GM12878 (cell line): ENCODE measurements around the gene GMDS. TPM values are rescaled to one million over a fixed set of nuclear protein-coding genes. Genes with fewer than 3 reads are reported as not detected.

ENCODE experiments used
- ATF2 ChIP-seq: IDR thresholded peaks from 2 replicates; pipeline ENCODE4 v1.6.1; 2012; ENCODE audit warnings: low read length, inconsistent platforms
- ATF7 ChIP-seq: fragments of 450-650 bp; IDR thresholded peaks from 2 replicates; pipeline ENCODE4 v1.6.1; 2016; ENCODE audit warnings: low read depth, mild to moderate bottlenecking
- BCL11A ChIP-seq: IDR thresholded peaks from 2 replicates; pipeline ENCODE4 v1.6.1; 2011; ENCODE audit warnings: low read depth, low read length
- CBFB ChIP-seq: IDR thresholded peaks from 2 replicates; pipeline ENCODE4 v1.6.1; 2016; ENCODE audit warnings: antibody characterized with exemption, low read depth
- CHD4 ChIP-seq: fragments of 200-600 bp; sonication (generic); IDR thresholded peaks from 2 replicates; pipeline ENCODE4 v1.6.1; 2016; ENCODE audit warnings: mild to moderate bottlenecking
- CREM ChIP-seq: IDR thresholded peaks from 2 replicates; pipeline ENCODE4 v1.6.1; 2014; ENCODE audit warnings: antibody characterized with exemption, low read depth
- CTCF ChIP-seq, 3 experiments: IDR thresholded peaks in 2 of 3; conservative IDR thresholded peaks in 1 of 3; 2 replicates each; pipeline ENCODE4 v1.5.1; 2011; ENCODE audit warnings: low read depth in 3 of 3, low read length in 3 of 3, mild to moderate bottlenecking in 3 of 3, control low read depth in 2 of 3, moderate library complexity in 2 of 3, inconsistent platforms in 1 of 3, mixed read lengths in 1 of 3; ENCODE audit not compliant: control insufficient read depth in 2 of 3, insufficient read depth in 1 of 3; ENCODE audit errors: extremely low read depth in 1 of 3
- NFIC ChIP-seq: IDR thresholded peaks from 2 replicates; pipeline ENCODE4 v1.6.1; 2012; ENCODE audit warnings: low read depth, mild to moderate bottlenecking, inconsistent platforms, low read length, moderate library complexity
- NR2C1 ChIP-seq: fragments of 450-650 bp; IDR thresholded peaks from 2 replicates; pipeline ENCODE4 v1.6.1; 2017; ENCODE audit warnings: antibody characterized with exemption, mild to moderate bottlenecking, moderate library complexity
- NR2C2 ChIP-seq: IDR thresholded peaks from 2 replicates; pipeline ENCODE4 v1.6.1; 2011; ENCODE audit warnings: borderline replicate concordance, low read depth; ENCODE audit not compliant: control insufficient read depth, insufficient read length
- RAD21 ChIP-seq: IDR thresholded peaks from 2 replicates; pipeline ENCODE4 v1.6.1; 2011; ENCODE audit warnings: mild to moderate bottlenecking, low read depth, low read length, moderate library complexity; ENCODE audit not compliant: insufficient read depth
- RBBP5 ChIP-seq: fragments of 200-600 bp; sonication (generic); conservative IDR thresholded peaks from 2 replicates; pipeline ENCODE4 v1.6.1; 2016
- RELB ChIP-seq: fragments of 450-650 bp; IDR thresholded peaks from 2 replicates; pipeline ENCODE4 v1.6.1; 2017; ENCODE audit warnings: low read depth, mild to moderate bottlenecking, moderate library complexity
- SIX5 ChIP-seq: IDR thresholded peaks from 2 replicates; pipeline ENCODE4 v1.6.1; 2011; ENCODE audit warnings: mild to moderate bottlenecking, low read depth, low read length, moderate library complexity; ENCODE audit not compliant: severe bottlenecking
- SMARCA5 ChIP-seq: fragments of 450-650 bp; IDR thresholded peaks from 2 replicates; pipeline ENCODE4 v1.6.1; 2017; ENCODE audit warnings: mild to moderate bottlenecking
- SMC3 ChIP-seq: IDR thresholded peaks from 2 replicates; pipeline ENCODE4 v1.6.1; 2011; ENCODE audit warnings: low read length, improper control_type of control experiment, borderline replicate concordance
- SREBF2 ChIP-seq: IDR thresholded peaks from 2 replicates; pipeline ENCODE4 v1.6.1; 2012; ENCODE audit warnings: mild to moderate bottlenecking, low read length
- SUZ12 ChIP-seq: fragments of 200-600 bp; sonication (generic); IDR thresholded peaks from one replicate; pipeline ENCODE4 v1.6.1; 2018; ENCODE audit warnings: antibody characterized with exemption, mild to moderate bottlenecking; ENCODE audit not compliant: unreplicated experiment
- TCF12 ChIP-seq: IDR thresholded peaks from 2 replicates; pipeline ENCODE4 v1.6.1; 2011; ENCODE audit warnings: low read depth, mild to moderate bottlenecking, low read length
- TCF3 ChIP-seq: IDR thresholded peaks from 2 replicates; pipeline ENCODE4 v1.6.1; 2012; ENCODE audit warnings: low read depth, mild to moderate bottlenecking, low read length, borderline replicate concordance; ENCODE audit not compliant: insufficient read depth
- WRNIP1 ChIP-seq: IDR thresholded peaks from 2 replicates; pipeline ENCODE4 v1.6.1; 2011; ENCODE audit warnings: low read depth, low read length, improper control_type of control experiment, borderline replicate concordance
- ZNF217 ChIP-seq: fragments of 450-650 bp; IDR thresholded peaks from 2 replicates; pipeline ENCODE4 v1.6.1; 2017; ENCODE audit warnings: antibody characterized with exemption, mild to moderate bottlenecking
- ZNF622 ChIP-seq: fragments of 450-650 bp; IDR thresholded peaks from 2 replicates; pipeline ENCODE4 v1.6.1; 2017; ENCODE audit warnings: mild to moderate bottlenecking, inconsistent platforms
- ZNF687 ChIP-seq: fragments of 450-650 bp; IDR thresholded peaks from 2 replicates; pipeline ENCODE4 v1.6.1; 2017; ENCODE audit warnings: mild to moderate bottlenecking, moderate library complexity
- polyA plus RNA-seq, 11 experiments: library from polyadenylated mRNA; depleted of rRNA in 4 of 11; unstranded in 6 of 11; stranded (reverse) in 5 of 11; fragments of >200 nt; fragmentation: Nextera tagmentation in 4 of 11; fragmentation: Illumina TruSeq in 1 of 11; extraction: Ambion mirVana in 4 of 11; extraction: Trizol in 1 of 11; gene quantifications; 1 replicate in 1 of 11; 2 replicates in 10 of 11; pipeline versions ENCODE4 v1.2.1 to v1.2.3, GENCODE V29; 2011 to 2016; ENCODE audit warnings: inconsistent platforms in 2 of 11, missing spikeins in 2 of 11, low read depth in 1 of 11
- total RNA-seq, 4 experiments: library from RNA; depleted of rRNA in 3 of 4; stranded (reverse); fragments of >200 nt in 3 of 4; fragmentation: Illumina TruSeq in 1 of 4; extraction: Trizol in 1 of 4; gene quantifications; 2 replicates each; pipeline versions ENCODE4 v1.2.1 to v1.2.3, GENCODE V29; 2013 to 2021

The GMDS gene
- total and polyA plus RNA-seq, 10 of the 15 experiments (the other 5 are each of a cell fraction or from before 2014, with no cell fraction given): 0.61 to 53.8 (median 29.3) TPM

GRCh38 chr6:2209226-2209809 is 36.1 kb downstream of the GMDS start (continued):
- TF ChIP-seq CREM (no peak), ATF7 (no peak), SIX5 (no peak), NR2C1 (no peak), ZNF217 (no peak), SREBF2 (no peak), NR2C2 (no peak), RBBP5 (no peak), RELB (no peak), WRNIP1 (no peak), NFIC (no peak), ZNF622 (no peak), TCF12 (peak; percentile 76), ATF2 (no peak), SUZ12 (no peak), SMC3 (peak; percentile 71; the same call in 1 of the 2 replicates), CTCF (IDR thresholded peaks at IDR 0.05 in 2 of 3, conservative IDR thresholded peaks at IDR 0.05 in 1 of 3; ENCODE audit: control insufficient read depth in 2 of 3, extremely low read depth in 1 of 3, insufficient read depth in 1 of 3, low read depth in 3 of 3, low read length in 3 of 3) (peak; percentile 63 to 89 (median 73)), CBFB (no peak), SMARCA5 (no peak), CHD4 (no peak), RAD21 (peak; percentile 66), BCL11A (no peak), ZNF687 (no peak), TCF3 (0 out of 2 replicates have a peak, but pooled peaks have one; percentile 59)
